IPS DF 4.7 (cell line): ENCODE results near the gene MGAT3.

Experiments
- DNase-seq: peaks from one replicate; pipeline ENCODE4 v3.0.0-alpha.2; 2013; ENCODE audit warnings: low spot score; ENCODE audit errors: extremely low read depth

Gene MGAT3

DNA sequence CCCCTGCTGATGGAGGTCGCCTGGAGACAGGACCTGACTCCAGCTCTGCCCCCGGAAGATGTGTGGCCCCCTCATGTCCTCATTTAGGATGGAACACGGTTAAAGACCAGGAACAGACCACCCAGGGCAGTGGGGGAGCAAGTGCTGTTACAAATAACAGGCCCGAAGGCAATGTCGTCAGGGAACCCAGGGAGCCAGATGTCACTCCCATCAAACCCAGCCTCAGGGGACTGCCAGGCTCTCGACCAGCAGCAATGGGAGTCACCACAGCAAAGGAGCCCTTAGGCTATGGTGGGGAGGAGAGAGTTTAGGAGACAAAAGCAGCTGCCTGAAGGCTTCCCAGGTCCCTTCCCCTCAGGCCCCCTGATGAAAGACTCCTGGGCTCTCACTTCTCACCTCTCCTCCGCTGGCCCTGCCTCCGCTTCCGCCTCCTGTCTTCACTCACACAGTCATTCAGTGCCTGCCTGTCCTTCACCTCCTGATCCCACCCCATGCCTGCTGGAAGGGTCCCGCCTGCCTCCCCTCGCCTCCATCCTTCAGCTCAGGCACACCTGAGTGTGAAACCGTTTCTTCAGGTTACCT is 71.4 kb downstream of the MGAT3 start:
- DNase-seq, result no peak

DNA sequence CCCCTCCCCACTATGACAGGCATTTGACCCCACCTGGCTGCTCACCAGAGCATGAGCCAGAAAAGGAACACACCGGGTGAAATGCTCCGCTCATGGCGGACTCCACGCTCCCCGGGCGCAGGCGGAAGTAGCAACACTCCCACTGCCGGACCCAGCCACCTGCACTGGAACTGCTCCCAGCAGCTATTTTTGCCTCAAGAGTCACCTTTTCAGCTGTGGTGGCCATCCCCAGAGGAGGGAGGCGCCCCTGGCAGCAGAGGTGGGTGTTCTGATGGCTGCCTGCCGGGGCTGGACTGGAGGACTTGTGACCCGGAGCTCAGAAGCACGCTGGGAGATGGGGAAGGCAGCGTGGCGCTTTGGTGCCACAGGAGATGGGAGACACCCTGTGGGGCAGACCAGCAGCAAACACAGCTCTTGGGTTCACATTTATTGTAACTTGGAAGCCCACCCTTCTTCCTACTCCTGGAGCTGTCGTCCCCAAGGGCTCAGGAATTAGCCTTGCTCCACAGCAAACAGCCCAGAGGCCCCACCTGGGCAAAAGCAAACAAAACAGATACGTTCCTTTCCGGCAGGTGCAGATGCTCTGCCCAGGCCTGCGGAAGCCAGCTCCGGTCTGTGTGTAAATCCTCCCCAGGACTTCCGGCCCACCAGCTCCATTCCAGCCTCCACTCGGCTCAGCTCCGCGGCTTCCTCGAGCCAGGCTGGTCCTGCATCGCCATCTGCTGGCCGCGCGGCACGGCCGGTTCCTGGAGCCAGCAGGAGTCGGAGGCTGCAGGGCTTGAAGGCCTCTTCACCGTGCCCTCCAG is 72.1 kb downstream of the MGAT3 start:
- DNase-seq, result no peak

DNA sequence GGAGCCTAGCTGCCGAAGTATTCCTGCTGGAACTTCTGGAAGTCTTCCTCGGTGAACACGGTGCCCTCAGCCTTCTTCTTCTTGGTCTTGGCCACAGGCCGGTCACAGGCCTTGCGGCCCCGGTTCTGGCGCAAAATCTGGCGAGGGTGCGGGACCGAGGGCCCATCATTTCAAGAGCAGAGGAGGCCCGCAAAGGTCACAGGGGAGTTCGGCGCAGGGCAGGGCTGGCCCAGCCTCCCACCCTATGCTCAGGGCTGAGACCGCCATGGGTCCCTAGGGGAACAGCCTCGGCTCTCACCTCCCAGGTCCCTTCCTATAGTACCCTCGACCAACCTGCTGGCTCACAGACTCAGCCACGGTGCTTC is 72.7 kb downstream of the MGAT3 start:
- no peak for DNase-seq

DNA sequence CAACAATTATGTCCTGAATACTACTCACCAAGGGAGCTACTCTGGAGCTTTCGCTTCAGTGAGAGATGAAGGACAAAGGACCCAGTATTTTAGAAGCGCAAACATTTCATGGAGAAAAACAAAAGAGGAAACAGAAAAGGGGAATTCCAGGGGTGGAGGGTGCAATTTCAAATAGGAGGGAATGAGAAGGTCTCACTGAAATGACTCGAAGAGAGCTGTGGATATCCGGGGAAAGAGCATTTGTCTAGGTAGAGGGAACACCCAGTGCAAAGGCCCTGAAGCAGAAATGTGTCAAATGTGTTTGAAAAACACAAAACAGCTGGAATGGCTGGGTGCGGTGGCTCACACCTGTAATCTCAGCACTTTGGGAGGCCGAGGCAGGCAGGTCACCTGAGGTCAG is 73.3 kb downstream of the MGAT3 start:
- DNase-seq, result no peak

- no peak for DNase-seq
Observed at GRCh38 chr22:39530692-39531331, 74.0 kb downstream of the MGAT3 start.

- peak; percentile 99 for DNase-seq
Observed at GRCh38 chr22:39532215-39533073, 75.6 kb downstream of the MGAT3 start, which contains the start of gene RPS19BP1. Gene RPS19BP1, minus strand, starts transcription at chr22:39532748. Its CDS starts 10 bp downstream, at chr22:39532738.

GRCh38 chr22:39534092-39534506 is 77.3 kb downstream of the MGAT3 start:
- no peak for DNase-seq

DNA sequence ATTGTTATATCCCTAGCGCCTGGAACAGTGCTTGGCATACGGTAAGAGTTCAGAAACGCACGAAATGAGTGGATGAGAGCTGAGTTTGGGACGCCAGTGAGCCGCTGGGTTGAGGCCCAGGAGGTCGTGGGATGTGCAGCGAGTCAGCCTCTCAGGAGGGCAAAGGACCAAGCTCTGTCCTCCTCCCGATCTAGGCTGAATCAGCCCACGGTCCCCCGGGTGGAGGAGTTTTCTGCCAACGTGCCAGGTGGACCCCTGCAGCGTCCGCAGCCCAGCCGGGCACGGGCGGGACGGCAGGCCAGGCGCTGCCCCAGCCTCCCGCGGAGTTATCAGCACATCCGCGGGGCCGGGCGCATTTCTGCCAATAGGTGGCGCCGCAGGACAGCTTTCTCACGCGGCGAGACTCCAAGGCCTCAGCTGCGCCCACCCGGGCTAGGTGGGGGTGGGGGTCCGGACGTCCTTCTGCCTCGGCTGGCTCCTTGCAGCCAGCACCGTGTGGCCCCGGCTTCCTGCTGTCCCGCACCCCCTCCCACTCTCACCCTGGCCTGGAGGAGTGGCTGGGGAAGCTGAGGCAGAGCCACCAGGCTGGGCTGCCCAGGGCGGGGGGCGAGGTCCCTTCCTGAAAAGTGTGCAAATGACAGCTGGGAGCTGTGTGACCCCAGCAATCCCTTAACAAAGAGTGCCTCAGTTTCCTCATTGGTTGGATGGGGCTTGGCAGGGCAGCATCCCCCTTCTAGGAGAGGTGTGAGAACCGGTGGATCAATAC is 78.0 kb downstream of the MGAT3 start:
- no peak for DNase-seq

GRCh38 chr22:39535357-39535725 is 78.5 kb downstream of the MGAT3 start:
- no peak for DNase-seq

DNA sequence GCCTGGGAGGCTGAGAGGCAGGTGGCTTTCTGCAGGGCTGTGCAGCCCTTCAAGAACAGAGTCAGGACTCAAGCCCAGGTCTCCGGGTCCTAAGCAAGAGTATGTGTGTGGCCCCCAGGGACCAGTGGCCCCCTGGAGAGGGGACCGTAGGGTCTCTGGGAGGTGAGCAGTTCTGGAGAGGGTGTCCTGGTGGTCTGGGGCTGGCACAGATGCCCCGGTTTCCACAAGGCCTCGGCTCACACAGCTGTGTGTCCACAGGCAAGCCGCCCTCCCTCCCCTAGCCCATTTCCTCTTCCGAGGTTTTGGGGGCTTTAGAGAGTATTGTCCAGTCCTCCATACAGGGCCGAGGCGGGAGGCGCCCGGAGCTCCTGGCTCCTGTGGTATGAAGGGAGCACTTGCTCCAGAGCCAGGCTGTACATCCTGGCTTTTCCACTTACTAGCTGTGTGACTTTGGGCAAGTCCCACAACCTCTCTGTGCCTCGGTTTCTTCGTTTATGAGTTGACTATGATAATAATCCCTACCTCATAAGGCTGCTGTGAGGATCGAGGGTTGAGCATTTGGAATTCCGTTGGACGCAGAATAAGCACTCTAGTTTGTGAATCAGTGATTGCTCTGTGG is 79.1 kb downstream of the MGAT3 start:
- DNase-seq, result no peak

DNA sequence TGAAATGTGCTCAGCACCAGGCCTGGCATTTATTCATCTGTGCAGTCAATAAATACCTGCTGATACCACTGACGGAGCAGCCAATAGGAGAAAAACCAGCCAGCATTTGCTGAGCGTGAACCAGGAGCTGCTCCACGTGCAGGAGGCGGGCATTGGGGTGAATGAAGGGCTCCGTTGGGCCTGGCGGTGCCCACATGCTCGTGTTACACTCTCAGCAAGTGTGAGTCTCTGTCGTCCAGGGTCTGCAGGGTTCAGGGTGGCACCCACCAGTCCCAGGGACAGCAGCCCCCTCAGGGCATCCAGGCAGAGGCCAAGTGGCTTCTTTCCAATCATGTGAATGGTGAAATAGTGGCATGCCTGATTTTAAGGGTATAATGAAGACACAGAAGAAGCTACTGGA is 79.9 kb downstream of the MGAT3 start:
- no peak for DNase-seq

GRCh38 chr22:39537975-39538374 is 81.2 kb downstream of the MGAT3 start:
- DNase-seq, result no peak
